Stimulated activated CD4-positive, alpha-beta T cell treated with anti-CD3 and anti-CD28 coated beads, TNF-alpha, amount 100 ng/mL, for 24 hours (primary cell): Measurements from ENCODE around the gene CLPTM1L.
"Not testable (repeated sequence)": the region's sequence is repeated elsewhere in the genome, so short reads cannot be mapped to it uniquely, and the experiment has no call there.

Experiments
- DNase-seq, 3 experiments: peaks; one replicate each; pipeline ENCODE4 v3.0.0-alpha.2; 2020; ENCODE audit warnings: low read depth in 3 of 3

Gene CLPTM1L

GRCh38 chr5:1312993-1313833 is 31.7 kb downstream of the CLPTM1L start:
- DNase-seq, result peak in 1 of 3 experiments; percentile 22

- no peak for DNase-seq
Observed at GRCh38 chr5:1312206-1312605, 32.7 kb downstream of the CLPTM1L start.

GRCh38 chr5:1311439-1312055 is 33.4 kb downstream of the CLPTM1L start:
- DNase-seq, result no peak

DNA sequence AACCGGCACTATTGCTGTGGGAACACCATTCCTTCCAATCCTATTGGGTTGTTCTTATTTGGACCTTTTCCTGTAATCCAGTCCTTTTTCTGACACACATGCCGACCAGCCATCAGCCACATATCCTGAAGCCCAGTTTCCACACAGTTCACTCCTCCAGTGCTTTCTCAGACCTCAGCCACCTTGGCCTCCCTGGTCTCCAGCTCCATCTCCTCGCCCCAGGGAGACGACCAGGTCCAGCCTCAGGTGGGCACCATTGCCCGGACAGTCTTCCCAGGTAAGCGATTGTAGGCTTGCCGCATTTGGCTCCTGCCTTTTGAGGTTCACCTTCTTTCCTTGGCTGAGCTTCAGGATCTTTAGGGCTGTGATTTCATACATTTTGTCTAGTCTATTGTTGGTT is 34.8 kb downstream of the CLPTM1L start:
- no peak for DNase-seq

- no peak for DNase-seq
Observed at GRCh38 chr5:1304033-1304432, 40.9 kb downstream of the CLPTM1L start.

GRCh38 chr5:1302258-1302657 is 42.6 kb downstream of the CLPTM1L start:
- no peak for DNase-seq

- no peak for DNase-seq
Observed at GRCh38 chr5:1300581-1301083, 44.3 kb downstream of the CLPTM1L start.

- no peak for DNase-seq
Observed at GRCh38 chr5:1299961-1300360, 44.9 kb downstream of the CLPTM1L start.

DNA sequence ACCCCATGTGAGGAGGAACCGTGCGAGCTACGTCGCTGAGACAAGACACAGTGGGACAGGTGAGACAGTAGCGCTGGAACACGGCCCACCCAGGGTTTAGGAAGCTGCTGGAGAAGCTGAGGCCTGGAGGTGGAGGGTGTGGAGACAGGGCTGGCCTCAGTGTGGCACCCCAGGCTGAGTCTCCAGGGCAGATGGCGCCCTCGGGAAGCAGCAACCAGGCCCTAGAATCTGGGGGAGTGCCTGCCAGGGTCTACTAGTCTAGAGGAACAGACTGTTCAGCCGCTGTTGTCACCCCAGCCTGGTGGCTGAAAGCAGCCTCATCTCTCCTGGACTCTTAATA is 45.4 kb downstream of the CLPTM1L start:
- no peak for DNase-seq

DNA sequence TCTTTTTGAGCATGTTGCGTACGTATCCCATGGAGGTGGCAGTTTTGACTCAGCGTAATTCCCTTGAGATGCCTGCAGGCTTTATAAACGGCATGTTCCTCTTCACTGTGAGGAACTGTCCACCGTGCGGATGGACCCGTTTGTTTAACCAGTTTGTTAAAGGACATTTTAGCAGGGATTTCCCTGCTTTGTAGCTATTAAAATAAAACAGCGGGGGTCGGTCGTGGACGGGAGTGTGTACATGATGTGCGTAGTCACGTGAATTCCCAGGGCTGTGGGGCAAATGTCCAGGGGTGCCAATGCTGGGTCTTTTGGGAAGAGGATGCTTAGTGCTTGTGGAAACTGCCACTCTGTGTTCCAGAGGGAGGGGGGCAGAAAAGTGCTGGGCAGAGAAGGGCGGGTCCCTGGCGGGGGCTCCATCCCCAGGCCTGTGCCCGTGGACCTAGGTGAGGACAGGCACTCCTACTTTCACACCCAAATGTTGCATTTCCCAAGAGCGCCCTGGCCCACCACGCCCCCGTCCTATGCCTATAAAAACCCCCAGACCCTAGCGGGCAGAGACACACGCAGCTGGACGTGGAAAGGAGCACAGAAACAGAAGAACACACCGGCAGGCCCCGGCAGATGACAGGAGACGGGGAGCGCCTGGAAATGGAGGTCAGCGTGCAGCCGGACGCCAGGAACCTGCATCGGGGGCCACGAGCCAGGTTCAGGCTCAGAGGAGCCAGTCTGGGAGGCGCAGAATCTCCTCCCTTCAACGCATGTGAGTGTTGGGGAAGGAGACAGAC is 46.0 kb downstream of the CLPTM1L start:
- DNase-seq, result no peak

DNA sequence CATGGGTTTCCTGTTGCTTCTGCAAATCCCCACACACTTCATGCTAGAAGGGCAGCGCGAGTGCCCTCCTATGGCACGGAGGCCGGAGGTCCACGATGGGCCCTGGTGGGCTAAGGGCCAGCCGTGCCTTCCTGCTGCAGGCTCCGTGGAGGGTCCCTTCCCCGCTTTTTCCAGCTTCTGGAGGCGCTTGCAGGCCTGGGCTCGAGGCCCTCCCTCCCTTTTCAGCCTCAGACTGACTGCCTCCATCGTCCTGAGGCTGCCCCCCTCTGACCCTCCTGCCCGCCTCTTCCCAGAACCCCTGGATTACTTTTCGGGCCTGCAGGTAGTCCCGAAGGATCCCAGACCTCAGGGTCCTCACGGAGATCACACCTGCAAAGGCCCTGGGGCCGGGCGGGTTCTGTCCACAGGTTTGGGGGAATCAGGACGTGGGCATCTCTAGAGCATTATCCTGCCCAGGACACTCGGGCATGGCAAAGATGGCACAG is 46.8 kb downstream of the CLPTM1L start:
- DNase-seq, result no peak

DNA sequence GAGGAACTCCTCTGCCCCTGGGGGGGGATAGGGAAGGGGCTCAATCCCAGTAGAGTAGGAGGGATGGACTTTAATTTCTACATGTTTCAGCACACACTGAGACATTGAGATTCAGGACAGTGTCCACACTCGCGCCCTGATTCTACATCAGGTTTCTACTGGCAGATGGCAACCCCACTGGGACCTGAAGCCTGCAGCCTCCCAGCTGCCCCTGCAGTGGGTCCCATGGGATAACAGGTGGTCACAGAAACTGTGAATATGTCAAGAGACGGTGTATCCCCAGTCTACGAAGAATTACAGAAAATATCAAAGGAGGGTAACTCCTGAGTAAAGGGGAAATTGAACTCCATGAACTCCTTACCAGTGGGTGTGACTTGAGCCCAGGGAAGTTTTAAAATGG is 47.7 kb downstream of the CLPTM1L start:
- DNase-seq, result no peak

GRCh38 chr5:1295650-1296037 is 49.3 kb downstream of the CLPTM1L start:
- DNase-seq, result no peak

DNA sequence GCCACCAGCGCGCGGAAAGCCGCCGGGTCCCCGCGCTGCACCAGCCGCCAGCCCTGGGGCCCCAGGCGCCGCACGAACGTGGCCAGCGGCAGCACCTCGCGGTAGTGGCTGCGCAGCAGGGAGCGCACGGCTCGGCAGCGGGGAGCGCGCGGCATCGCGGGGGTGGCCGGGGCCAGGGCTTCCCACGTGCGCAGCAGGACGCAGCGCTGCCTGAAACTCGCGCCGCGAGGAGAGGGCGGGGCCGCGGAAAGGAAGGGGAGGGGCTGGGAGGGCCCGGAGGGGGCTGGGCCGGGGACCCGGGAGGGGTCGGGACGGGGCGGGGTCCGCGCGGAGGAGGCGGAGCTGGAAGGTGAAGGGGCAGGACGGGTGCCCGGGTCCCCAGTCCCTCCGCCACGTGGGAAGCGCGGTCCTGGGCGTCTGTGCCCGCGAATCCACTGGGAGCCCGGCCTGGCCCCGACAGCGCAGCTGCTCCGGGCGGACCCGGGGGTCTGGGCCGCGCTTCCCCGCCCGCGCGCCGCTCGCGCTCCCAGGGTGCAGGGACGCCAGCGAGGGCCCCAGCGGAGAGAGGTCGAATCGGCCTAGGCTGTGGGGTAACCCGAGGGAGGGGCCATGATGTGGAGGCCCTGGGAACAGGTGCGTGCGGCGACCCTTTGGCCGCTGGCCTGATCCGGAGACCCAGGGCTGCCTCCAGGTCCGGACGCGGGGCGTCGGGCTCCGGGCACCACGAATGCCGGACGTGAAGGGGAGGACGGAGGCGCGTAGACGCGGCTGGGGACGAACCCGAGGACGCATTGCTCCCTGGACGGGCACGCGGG is 49.9 kb downstream of the CLPTM1L start, which contains the start of gene TERT:
Gene TERT (minus strand): TSS at position 234 of the 815 bp plus-strand sequence. CDS start 79 bp downstream, at position 155.
- DNase-seq, result peak; percentile 65 to 89 (median 78)

GRCh38 chr5:1294206-1294834 is 50.6 kb downstream of the CLPTM1L start:
- DNase-seq, result no peak

DNA sequence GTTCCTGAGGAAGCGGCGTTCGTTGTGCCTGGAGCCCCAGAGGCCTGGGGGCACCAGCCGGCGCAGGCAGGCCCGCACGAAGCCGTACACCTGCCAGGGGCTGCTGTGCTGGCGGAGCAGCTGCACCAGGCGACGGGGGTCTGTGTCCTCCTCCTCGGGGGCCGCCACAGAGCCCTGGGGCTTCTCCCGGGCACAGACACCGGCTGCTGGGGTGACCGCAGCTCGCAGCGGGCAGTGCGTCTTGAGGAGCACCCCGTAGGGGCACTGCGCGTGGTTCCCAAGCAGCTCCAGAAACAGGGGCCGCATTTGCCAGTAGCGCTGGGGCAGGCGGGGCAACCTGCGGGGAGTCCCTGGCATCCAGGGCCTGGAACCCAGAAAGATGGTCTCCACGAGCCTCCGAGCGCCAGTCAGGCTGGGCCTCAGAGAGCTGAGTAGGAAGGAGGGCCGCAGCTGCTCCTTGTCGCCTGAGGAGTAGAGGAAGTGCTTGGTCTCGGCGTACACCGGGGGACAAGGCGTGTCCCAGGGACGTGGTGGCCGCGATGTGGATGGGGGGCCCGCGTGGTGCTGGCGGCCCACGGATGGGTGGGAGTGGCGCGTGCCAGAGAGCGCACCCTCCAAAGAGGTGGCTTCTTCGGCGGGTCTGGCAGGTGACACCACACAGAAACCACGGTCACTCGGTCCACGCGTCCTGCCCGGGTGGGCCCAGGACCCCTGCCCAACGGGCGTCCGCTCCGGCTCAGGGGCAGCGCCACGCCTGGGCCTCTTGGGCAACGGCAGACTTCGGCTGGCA is 51.3 kb downstream of the CLPTM1L start:
- DNase-seq, result no peak

GRCh38 chr5:1292846-1293415 is 52.0 kb downstream of the CLPTM1L start:
- DNase-seq, result no peak

GRCh38 chr5:1292139-1292538 is 52.8 kb downstream of the CLPTM1L start:
- DNase-seq, result no peak

DNA sequence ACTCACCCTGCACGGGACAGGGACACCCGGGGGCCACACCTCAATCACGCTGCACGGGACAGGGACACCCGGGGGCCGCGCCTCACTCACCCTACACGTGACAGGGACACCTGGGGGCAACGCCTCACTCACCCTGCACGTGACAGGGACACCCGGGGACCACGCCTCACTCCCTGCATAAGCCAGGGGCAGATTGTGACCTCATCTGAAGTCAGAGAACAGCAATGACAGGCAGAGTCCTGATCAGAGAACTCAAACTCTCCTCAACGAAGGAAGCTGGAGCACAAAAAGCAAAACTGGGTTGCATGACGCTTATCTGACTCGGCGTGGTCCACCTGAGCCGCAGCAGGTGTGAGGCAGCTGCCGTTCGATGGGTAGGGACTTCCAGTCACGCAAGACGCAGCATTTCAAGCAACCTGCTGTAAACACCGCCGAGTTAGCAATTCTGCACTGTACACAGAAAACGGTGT is 53.3 kb downstream of the CLPTM1L start:
- no peak for DNase-seq

- not testable (repeated sequence) for DNase-seq
Observed at GRCh38 chr5:1290956-1291355, 53.9 kb downstream of the CLPTM1L start.
